ENCODE data around the gene TIMM50.
"Not testable (repeated sequence)": the region's sequence is repeated elsewhere in the genome, so short reads cannot be mapped to it uniquely, and the experiment has no call there.

TIMM50 gene

GRCh38 chr19:39473443-39473960 is 7.1 kb upstream of the TIMM50 start:
- Histone ChIP-seq H3K9ac (ENCODE audit: low read length) (no peak overlapping the region), H3K4me3 (ENCODE audit: low read length) (no peak overlapping the region), H2AFZ (ENCODE audit: low read depth, low read length) (no peak overlapping the region), H3K27me3 (ENCODE audit: low read depth, low read length) (no peaks in the 10 kb centered on the region), H3K79me2 (ENCODE audit: low read length) (0 out of 2 replicates have a peak, but pooled peaks cover 5% of the 10 kb centered on the region), H3K4me1 (ENCODE audit: low read length) (no peaks in the 10 kb centered on the region), H3K9me3 (ENCODE audit: insufficient read depth, low read length) (no peaks in the 10 kb centered on the region), H4K20me1 (ENCODE audit: insufficient read depth, low read length) (no peaks in the 10 kb centered on the region), H3K27ac (ENCODE audit: low read length) (no peak overlapping the region), H3K4me2 (ENCODE audit: low read length) (no peak overlapping the region), H3K36me3 (replicated peaks; ENCODE audit: low read depth, low read length) (peaks cover 70% of the 10 kb centered on the region)
- no peak for TF ChIP-seq CTCF (IDR thresholded peaks at IDR 0.05; ENCODE audit: low read depth, low read length)
- no peak for TF ChIP-seq EZH2phosphoT487 (IDR thresholded peaks at IDR 0.05; ENCODE audit: low read depth)

GRCh38 chr19:39474139-39474620 is 6.5 kb upstream of the TIMM50 start:
- no peaks in the 10 kb centered on the region for H3K9me3 ChIP-seq (ENCODE audit: insufficient read depth, low read length)
- H3K36me3 ChIP-seq (replicated peaks; ENCODE audit: low read depth, low read length) = peaks cover 64% of the 10 kb centered on the region
- H3K9ac ChIP-seq (ENCODE audit: low read length) = no peak overlapping the region
- H3K4me1 ChIP-seq (ENCODE audit: low read length) = peaks cover under 1% of the 10 kb centered on the region; the same call in 1 of the 2 replicates
- no peak overlapping the region for H3K27ac ChIP-seq (ENCODE audit: low read length)
- TF ChIP-seq CTCF (IDR thresholded peaks at IDR 0.05; ENCODE audit: low read depth, low read length) = peak; percentile 88
- no peak for TF ChIP-seq EZH2phosphoT487 (IDR thresholded peaks at IDR 0.05; ENCODE audit: low read depth)
- no peak overlapping the region for H3K4me3 ChIP-seq (ENCODE audit: low read length)
- H3K27me3 ChIP-seq (ENCODE audit: low read depth, low read length) = no peaks in the 10 kb centered on the region
- no peak overlapping the region for H2AFZ ChIP-seq (ENCODE audit: low read depth, low read length)
- H3K4me2 ChIP-seq (ENCODE audit: low read length) = no peak overlapping the region
- H4K20me1 ChIP-seq (ENCODE audit: insufficient read depth, low read length) = no peaks in the 10 kb centered on the region
- H3K79me2 ChIP-seq (ENCODE audit: low read length) = 0 out of 2 replicates have a peak, but pooled peaks cover 5% of the 10 kb centered on the region

- Histone ChIP-seq H3K9me3 (ENCODE audit: insufficient read depth, low read length) (no peaks in the 10 kb centered on the region), H3K79me2 (ENCODE audit: low read length) (peaks cover 6% of the 10 kb centered on the region)
- TF ChIP-seq CTCF (IDR thresholded peaks at IDR 0.05; ENCODE audit: low read depth, low read length) = no peak
- TF ChIP-seq EZH2phosphoT487 (IDR thresholded peaks at IDR 0.05; ENCODE audit: low read depth) = no peak
These were observed 4.9 kb upstream of the TIMM50 start for GRCh38 chr19:39475748-39476147.

GRCh38 chr19:39479319-39479801 is 1.3 kb upstream of the TIMM50 start:
- H3K27me3 ChIP-seq (ENCODE audit: low read depth, low read length); H3K9me3 ChIP-seq (ENCODE audit: insufficient read depth, low read length); H4K20me1 ChIP-seq (ENCODE audit: insufficient read depth, low read length): not testable (repeated sequence)
- H3K36me3 ChIP-seq (replicated peaks; ENCODE audit: low read depth, low read length) = peaks cover 36% of the 10 kb centered on the region
- peak overlapping the region; percentile 64 for H3K4me2 ChIP-seq (ENCODE audit: low read length)
- H3K79me2 ChIP-seq (ENCODE audit: low read length) = peaks cover 32% of the 10 kb centered on the region
- H3K27ac ChIP-seq (ENCODE audit: low read length) = peak overlapping the region; percentile 59
- peak overlapping the region; percentile 24; the same call in 1 of the 2 replicates for H2AFZ ChIP-seq (ENCODE audit: low read depth, low read length)
- H3K4me1 ChIP-seq (ENCODE audit: low read length) = peaks cover 20% of the 10 kb centered on the region
- H3K4me3 ChIP-seq (ENCODE audit: low read length) = peak overlapping the region; percentile 90
- H3K9ac ChIP-seq (ENCODE audit: low read length) = peak overlapping the region; percentile 71; the same call in 1 of the 2 replicates

More at GRCh38 chr19:39475748-39476147, 4.9 kb upstream of the TIMM50 start:
- Histone ChIP-seq H3K27me3 (ENCODE audit: low read depth, low read length) (no peaks in the 10 kb centered on the region), H2AFZ (ENCODE audit: low read depth, low read length) (no peak overlapping the region), H3K27ac (ENCODE audit: low read length) (no peak overlapping the region), H3K36me3 (replicated peaks; ENCODE audit: low read depth, low read length) (peaks cover 48% of the 10 kb centered on the region), H4K20me1 (ENCODE audit: insufficient read depth, low read length) (no peaks in the 10 kb centered on the region), H3K4me3 (ENCODE audit: low read length) (no peak overlapping the region), H3K4me2 (ENCODE audit: low read length) (no peak overlapping the region), H3K9ac (ENCODE audit: low read length) (no peak overlapping the region), H3K4me1 (ENCODE audit: low read length) (peaks cover 12% of the 10 kb centered on the region; the same call in 1 of the 2 replicates)

All from OCI-LY3 (cell line).